Pancreas (tissue), 10 donors: Measurements from ENCODE around the gene EPB41L4A. TPM values are rescaled to one million over a fixed set of nuclear protein-coding genes. Genes with fewer than 3 reads are reported as not detected.

ENCODE experiments used
- ATAC-seq, 4 donors: fragments of 200-7000 bp; cut with Tn5 transposase; one replicate each; pipeline versions ENCODE4 v1.8.0 to v1.9.1; 2020; ENCODE audit warnings: mild to moderate bottlenecking in 4 of 4, moderate library complexity in 4 of 4
- DNase-seq, 6 donors: peaks; one replicate each; pipeline ENCODE4 v3.0.0-alpha.2; 2020
- FAIRE-seq: peaks from 2 replicates; lab custom pipeline; 2012; peaks lifted over from hg19 to GRCh38; lab: Jason Lieb, UNC
- H3K27ac ChIP-seq, 4 donors: fragments of 200-600 bp; sonication (generic); 1 replicate in 3 of 4; 2 replicates in 1 of 4; pipeline versions ENCODE4 v1.5.0 to v1.8.0; 2020
- H3K27me3 ChIP-seq, 4 donors: fragments of 200-600 bp; one replicate each; pipeline ENCODE4 v1.8.0; 2021
- H3K36me3 ChIP-seq, 3 donors: fragments of 200-600 bp; sonication (generic) in 1 of 3; one replicate each; pipeline versions ENCODE4 v1.5.0 to v1.8.0; 2020 to 2021
- H3K4me1 ChIP-seq, 3 donors: fragments of 200-600 bp; one replicate each; pipeline ENCODE4 v1.8.0; 2021
- H3K4me3 ChIP-seq, 4 donors: fragments of 200-600 bp; sonication (generic) in 2 of 4; one replicate each; pipeline versions ENCODE4 v1.5.0 to v1.8.0; 2020 to 2021
- H3K9me3 ChIP-seq, 4 donors: fragments of 200-600 bp; one replicate each; pipeline ENCODE4 v1.8.0; 2021
- WGBS, 2 donors: extraction: QIAGEN DNeasy Blood & Tissue Kit; methylation state at CpG; one replicate each; pipeline ENCODE4 v1.1.7; 2013; 5-methylcytosine and 5-hydroxymethylcytosine counted together
- intact Hi-C, 3 donors: fragments of 100-400 bp; cut with DNase I; formaldehyde crosslinking; loops; one replicate each; pipeline versions ENCODE4 v1.11.1 to v1.14.2; 2022
- polyA plus RNA-seq, 2 donors: library from polyadenylated mRNA; stranded (reverse); fragments of 200-250 nt; gene quantifications; one replicate each; pipeline ENCODE4 v1.2.3, GENCODE V29; 2013
- total RNA-seq, 6 donors: library from RNA; stranded (reverse); fragmentation: NEBNext Ultra II Directional in 4 of 6; extraction: Animal tissue kit (Norgen Biotek cat#: 25700) in 4 of 6; gene quantifications; one replicate each; pipeline versions ENCODE4 v1.2.1 to v1.2.4, GENCODE V29; 2021 to 2023
- TF ChIP-seq, protein P1 (sequence below), 4 donors: fragments of 200-600 bp; sonication (generic) in 3 of 4; IDR thresholded peaks; one replicate each; pipeline versions ENCODE4 v1.5.0 to v1.8.0; 2021; ENCODE audit warnings: antibody characterized with exemption in 4 of 4
- donor health status: healthy with polysubstance abuse.
- donor health status: DM: no; HTN: no; CAD: no; lungs with moderate emphysema.
- donor health status: DM: no; HTN: no; CAD: no.
- donor health status: control.
- donor health status: control.
- donor health status: Bipolar disorder and iron deficiency.
- donor health status: DM: yes; HTN: yes; CAD: no.
- donor health status: DM: no; HTN: no; CAD: no.
- donor health status: DM: no; HTN: no; CAD: no.
- donor health status: DM: yes; HTN: yes; CAD: no.

Gene EPB41L4A
- total and polyA plus RNA-seq, 8 donors: 4.4 to 23.4 (median 6.9) TPM

DNA sequence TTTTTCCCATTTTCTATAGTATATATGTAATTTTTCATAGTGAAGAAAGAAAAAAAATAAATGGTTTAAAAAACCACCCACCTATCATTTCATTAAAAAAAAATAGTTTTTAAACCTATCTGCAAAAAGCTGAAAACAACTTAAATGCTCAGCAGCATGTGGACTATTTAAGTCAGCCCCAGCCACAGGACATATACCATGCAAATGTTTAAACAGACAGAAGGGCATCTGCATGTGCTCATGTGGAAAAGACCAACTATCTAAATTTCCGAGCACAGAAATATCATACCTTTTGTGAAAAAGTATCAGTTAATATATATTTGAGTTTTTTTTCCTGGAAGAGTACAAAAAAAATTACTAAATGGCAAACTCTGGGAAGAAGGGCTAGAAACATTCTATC, 143.4 kb downstream of the EPB41L4A start:
- no peak overlapping the region for H3K4me3 ChIP-seq
- intact Hi-C loops: no loop called here
- peaks cover 0 to 3% (median 0%) of the 10 kb centered on the region in 4 donors for H3K27me3 ChIP-seq
- H3K4me1 ChIP-seq: no peaks in the 10 kb centered on the region
- TF ChIP-seq, protein P1, sequence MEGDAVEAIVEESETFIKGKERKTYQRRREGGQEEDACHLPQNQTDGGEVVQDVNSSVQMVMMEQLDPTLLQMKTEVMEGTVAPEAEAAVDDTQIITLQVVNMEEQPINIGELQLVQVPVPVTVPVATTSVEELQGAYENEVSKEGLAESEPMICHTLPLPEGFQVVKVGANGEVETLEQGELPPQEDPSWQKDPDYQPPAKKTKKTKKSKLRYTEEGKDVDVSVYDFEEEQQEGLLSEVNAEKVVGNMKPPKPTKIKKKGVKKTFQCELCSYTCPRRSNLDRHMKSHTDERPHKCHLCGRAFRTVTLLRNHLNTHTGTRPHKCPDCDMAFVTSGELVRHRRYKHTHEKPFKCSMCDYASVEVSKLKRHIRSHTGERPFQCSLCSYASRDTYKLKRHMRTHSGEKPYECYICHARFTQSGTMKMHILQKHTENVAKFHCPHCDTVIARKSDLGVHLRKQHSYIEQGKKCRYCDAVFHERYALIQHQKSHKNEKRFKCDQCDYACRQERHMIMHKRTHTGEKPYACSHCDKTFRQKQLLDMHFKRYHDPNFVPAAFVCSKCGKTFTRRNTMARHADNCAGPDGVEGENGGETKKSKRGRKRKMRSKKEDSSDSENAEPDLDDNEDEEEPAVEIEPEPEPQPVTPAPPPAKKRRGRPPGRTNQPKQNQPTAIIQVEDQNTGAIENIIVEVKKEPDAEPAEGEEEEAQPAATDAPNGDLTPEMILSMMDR (IDR thresholded peaks at IDR 0.05): no peak
- DNase-seq: no peak
- H3K36me3 ChIP-seq: no peaks in the 10 kb centered on the region
- WGBS, 2 donors: 76 to 94% methylated on average over 1 of the region's 1 CpG
- ATAC-seq: no peak
- H3K27ac ChIP-seq: no peak overlapping the region
- FAIRE-seq: no peak
- H3K9me3 ChIP-seq: no peaks in the 10 kb centered on the region

DNA sequence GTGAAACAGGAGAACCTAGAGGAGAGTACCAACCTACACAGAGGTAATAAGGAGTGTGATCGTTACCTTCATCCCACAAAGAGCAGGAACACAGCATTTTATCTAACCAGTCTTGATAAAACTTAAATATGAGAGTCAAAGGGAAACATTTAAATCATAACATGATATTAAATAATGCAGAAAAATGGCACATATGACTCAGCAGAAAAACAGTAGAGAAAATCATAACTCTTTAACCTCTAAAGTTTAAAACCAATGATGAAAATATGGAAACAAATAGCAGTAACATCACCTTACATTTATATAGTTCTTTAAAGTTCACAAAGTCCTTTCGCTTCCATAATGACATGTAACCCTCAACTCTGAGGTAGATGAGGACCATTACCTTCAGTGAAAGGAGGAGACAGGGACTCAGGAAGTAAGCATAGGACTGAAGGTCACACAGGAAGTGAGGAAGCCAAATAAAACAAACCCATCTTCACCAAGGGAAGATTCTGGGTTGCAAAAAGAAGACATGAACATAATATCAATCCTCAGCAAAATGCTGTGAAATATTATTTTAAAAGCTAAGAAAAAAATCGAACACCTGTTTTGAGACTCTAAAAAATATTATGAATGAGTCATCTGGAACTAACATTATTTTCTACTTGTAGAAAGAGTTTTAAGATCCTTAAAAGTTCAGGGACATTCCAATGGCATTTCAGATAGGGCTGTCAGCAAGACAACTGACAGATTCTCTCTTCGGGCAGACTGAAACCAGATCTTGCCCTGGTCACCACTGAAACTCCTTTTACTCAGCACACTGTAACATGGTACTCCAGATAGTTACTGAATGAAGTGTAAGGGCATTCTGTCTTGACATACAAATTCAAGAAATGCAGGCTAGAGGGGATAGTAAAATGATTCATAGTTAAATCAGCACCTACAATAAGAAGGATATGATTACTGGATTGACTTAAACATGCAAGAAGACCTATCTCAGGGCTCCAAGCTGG, 148.5 kb downstream of the EPB41L4A start:
- intact Hi-C loops: no loop called here
- FAIRE-seq: no peak
- Histone ChIP-seq H3K27me3 (no peaks in the 10 kb centered on the region), H3K4me1 (no peaks in the 10 kb centered on the region), H3K36me3 (no peaks in the 10 kb centered on the region), H3K27ac (no peak overlapping the region), H3K4me3 (no peak overlapping the region), H3K9me3 (no peaks in the 10 kb centered on the region)
- TF ChIP-seq, protein P1 (IDR thresholded peaks at IDR 0.05): no peak
- no peak for ATAC-seq
- 68 to 71% methylated on average over 4 of the region's 4 CpGs for WGBS, 2 donors
- DNase-seq: no peak

DNA sequence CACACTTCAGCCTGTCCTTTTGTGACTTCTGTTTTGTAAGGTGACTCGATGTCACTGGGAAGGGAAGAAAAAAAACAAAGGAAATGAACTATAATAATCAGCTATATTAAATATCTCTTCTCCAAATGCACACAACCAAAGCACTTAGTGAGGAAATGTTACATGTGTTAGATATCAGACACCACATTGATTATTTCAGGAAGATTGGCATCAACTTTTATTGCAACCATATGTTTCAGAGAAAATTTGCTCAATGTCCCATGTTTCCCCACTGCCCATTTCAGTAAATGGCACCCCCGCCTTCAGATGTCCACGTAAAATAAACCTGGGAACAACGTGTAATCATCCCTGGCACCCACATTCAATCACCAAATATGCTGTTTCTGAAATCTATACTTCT, 151.8 kb downstream of the EPB41L4A start:
- no peak for ATAC-seq
- no peak overlapping the region for H3K27ac ChIP-seq
- WGBS, 2 donors: 69 to 81% methylated on average over 4 of the region's 4 CpGs
- no peak for DNase-seq
- intact Hi-C loops: no loop called here
- no peak for FAIRE-seq
- H3K36me3 ChIP-seq: no peaks in the 10 kb centered on the region
- no peaks in the 10 kb centered on the region for H3K4me1 ChIP-seq
- no peaks in the 10 kb centered on the region for H3K27me3 ChIP-seq
- no peak overlapping the region for H3K4me3 ChIP-seq
- TF ChIP-seq, protein P1 (IDR thresholded peaks at IDR 0.05): no peak
- H3K9me3 ChIP-seq: no peaks in the 10 kb centered on the region

DNA sequence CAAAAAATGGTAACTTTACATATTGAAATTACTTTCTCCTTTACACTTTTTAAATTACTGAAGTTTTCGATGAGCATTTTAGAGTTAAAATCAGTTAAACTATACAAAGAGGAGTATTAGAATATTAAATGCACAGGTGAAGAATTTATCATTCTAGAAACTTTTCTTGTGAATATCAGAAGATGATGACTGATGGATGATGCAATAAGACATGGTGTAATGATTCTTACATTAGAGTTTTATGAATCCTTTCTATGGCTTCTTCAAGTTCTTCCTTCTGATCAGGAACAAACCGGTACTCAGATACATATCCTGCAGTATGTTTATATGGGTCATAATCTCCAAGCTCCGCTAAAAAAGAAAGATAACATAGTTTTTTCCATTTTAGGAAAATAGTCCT, 154.4 kb downstream of the EPB41L4A start:
- no peak for DNase-seq
- TF ChIP-seq, protein P1 (IDR thresholded peaks at IDR 0.05): no peak
- Histone ChIP-seq H3K27me3 (no peaks in the 10 kb centered on the region), H3K36me3 (no peaks in the 10 kb centered on the region), H3K9me3 (no peaks in the 10 kb centered on the region), H3K4me3 (no peak overlapping the region), H3K27ac (no peak overlapping the region), H3K4me1 (no peaks in the 10 kb centered on the region)
- intact Hi-C loops: no loop called here
- no peak for FAIRE-seq
- WGBS, 2 donors: 89 to 93% methylated on average over 3 of the region's 3 CpGs
- ATAC-seq: no peak

DNA sequence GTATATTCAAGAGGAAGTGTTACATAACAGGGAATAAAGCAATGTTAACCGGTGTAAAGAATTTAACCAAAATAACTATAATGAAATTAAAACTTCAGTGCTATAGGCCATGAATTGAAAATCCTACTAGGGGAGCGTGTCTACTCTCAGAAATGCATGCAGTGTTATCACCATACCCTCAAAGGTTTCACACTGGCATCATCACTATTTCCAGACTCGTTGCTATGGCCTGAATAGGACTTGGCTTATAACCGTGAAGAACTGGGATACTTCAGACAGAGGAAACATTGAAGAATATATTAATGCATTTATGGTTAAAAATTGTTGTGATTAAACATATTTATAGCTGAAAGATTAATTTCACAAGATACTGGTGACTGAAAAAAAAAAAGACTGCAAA, 154.9 kb downstream of the EPB41L4A start:
- H3K36me3 ChIP-seq: no peaks in the 10 kb centered on the region
- TF ChIP-seq, protein P1 (IDR thresholded peaks at IDR 0.05): no peak
- DNase-seq (no peak), ATAC-seq (no peak), FAIRE-seq (no peak)
- no peaks in the 10 kb centered on the region for H3K27me3 ChIP-seq
- H3K9me3 ChIP-seq: no peaks in the 10 kb centered on the region
- H3K4me1 ChIP-seq: no peaks in the 10 kb centered on the region
- no peak overlapping the region for H3K4me3 ChIP-seq
- no peak overlapping the region for H3K27ac ChIP-seq
- intact Hi-C loops: no loop called here
- 88 to 94% methylated on average over 4 of the region's 4 CpGs for WGBS, 2 donors
